ENCODE results near the gene SIPA1L3. TPM values are rescaled to one million over a fixed set of nuclear protein-coding genes. Genes with fewer than 3 reads are reported as not detected.
A peak's percentile ranks its signal among the peaks of the same experiment; 100 is the strongest.

Gene SIPA1L3
- polyA plus RNA-seq, 2 of the 4 experiments (the other 2 are of a cell fraction) = 28.9 to 50.6 TPM

- no peaks in the 10 kb centered on the region for H3K4me1 ChIP-seq
- DNase-seq (ENCODE audit: low read depth in 1 of 2, low spot score in 1 of 2) (no peak), FAIRE-seq (peak; percentile 86), ATAC-seq (no peak)
- no peak overlapping the region for H3K27ac ChIP-seq
- 92% methylated on average over 1 of the region's 1 CpG for WGBS (ENCODE audit: missing lambda C conversion rate)
- no peaks in the 10 kb centered on the region for H3K9me3 ChIP-seq
- TF ChIP-seq CHD2 (IDR thresholded peaks at IDR 0.05; ENCODE audit: low read length, partially characterized antibody) = no peak
- no peak for TF ChIP-seq MAFK (IDR thresholded peaks at IDR 0.05; ENCODE audit: partially characterized antibody)
- TF ChIP-seq EP300 (IDR thresholded peaks at IDR 0.05) = no peak
- no peak for TF ChIP-seq RNF2 (IDR thresholded peaks at IDR 0.05; ENCODE audit: borderline replicate concordance, low read depth)
- no peak for TF ChIP-seq ELK1 (IDR thresholded peaks at IDR 0.05; ENCODE audit: low read depth, low read length)
- no peak for TF ChIP-seq NR3C1 (IDR thresholded peaks at IDR 0.05)
- TF ChIP-seq RCOR1 (IDR thresholded peaks at IDR 0.05; ENCODE audit: low read depth, low read length) = no peak
- TF ChIP-seq TFCP2L1 (CRISPR knock-in tag; IDR thresholded peaks at IDR 0.05) = no peak
- H3K4me3 ChIP-seq = no peak overlapping the region
- ChIA-PET POLR2A (no interaction called here), CTCF (interaction anchor here (0.7 to 25.6 kb wide), 9 partner anchors 8 to 189 kb away, joined by 3 to 408 read pairs (median 5); partner anchors contain the start of genes SIPA1L3 and WDR87)
- no peak overlapping the region for H3K4me2 ChIP-seq
These were observed 182.4 kb downstream of the SIPA1L3 start for GRCh38 chr19:38089440-38089839.

GRCh38 chr19:38093154-38093553, 186.1 kb downstream of the SIPA1L3 start:
- ChIA-PET POLR2A (interaction anchor here (0.6 kb wide), 1 partner anchor 1994 kb away, joined by 6 read pairs; no protein-coding TSS in a partner anchor), CTCF (interaction anchor here (0.8 to 25.6 kb wide), 9 partner anchors 8 to 193 kb away, joined by 3 to 408 read pairs (median 11); partner anchors contain the start of genes SIPA1L3 and WDR87)
- no peak overlapping the region for H3K27ac ChIP-seq
- no peak for DNase-seq (ENCODE audit: low read depth in 1 of 2, low spot score in 1 of 2)
- no peaks in the 10 kb centered on the region for H3K9me3 ChIP-seq
- H3K4me2 ChIP-seq = no peak overlapping the region
- TF ChIP-seq FOSB (CRISPR knock-in tag; IDR thresholded peaks at IDR 0.05) = no peak
- TF ChIP-seq KDM5A (IDR thresholded peaks at IDR 0.05) = no peak
- no peak for TF ChIP-seq MAZ (IDR thresholded peaks at IDR 0.05; ENCODE audit: borderline replicate concordance, low read depth, low read length)
- peak; percentile 63 for TF ChIP-seq MAFK (IDR thresholded peaks at IDR 0.05; ENCODE audit: partially characterized antibody)
- no peak for FAIRE-seq
- 80% methylated on average over 8 of the region's 8 CpGs for WGBS (ENCODE audit: missing lambda C conversion rate)
- no peak for ATAC-seq
- no peak overlapping the region for H3K4me3 ChIP-seq
- H3K4me1 ChIP-seq = no peaks in the 10 kb centered on the region

GRCh38 chr19:38093587-38093986, 186.6 kb downstream of the SIPA1L3 start:
- Histone ChIP-seq H3K4me3 (no peak overlapping the region), H3K27ac (no peak overlapping the region), H3K9me3 (no peaks in the 10 kb centered on the region), H3K4me2 (no peak overlapping the region), H3K4me1 (no peaks in the 10 kb centered on the region)
- POLR2A ChIA-PET = interaction anchor here (0.6 kb wide), 1 partner anchor 1995 kb away, joined by 6 read pairs; no protein-coding TSS in a partner anchor
- peak; percentile 4 to 17; a peak in 3 of 6 replicates for ATAC-seq
- DNase-seq (ENCODE audit: low read depth in 1 of 2, low spot score in 1 of 2) = no peak
- TF ChIP-seq CBX8 (IDR thresholded peaks at IDR 0.05) (no peak), JUN (IDR thresholded peaks at IDR 0.05) (no peak), MAX (IDR thresholded peaks at IDR 0.05) (no peak), ESRRA (IDR thresholded peaks at IDR 0.05; ENCODE audit: borderline replicate concordance, low read length) (no peak), TP53 (CRISPR knock-in tag; IDR thresholded peaks at IDR 0.05) (no peak), BHLHE40 (IDR thresholded peaks at IDR 0.05; ENCODE audit: low read depth, low read length) (no peak), PBX3 (IDR thresholded peaks at IDR 0.05) (no peak), BCL3 (IDR thresholded peaks at IDR 0.05) (no peak), HOXB13 (CRISPR knock-in tag; IDR thresholded peaks at IDR 0.05; ENCODE audit: low read depth) (no peak), RCOR1 (IDR thresholded peaks at IDR 0.05; ENCODE audit: low read depth, low read length) (no peak), EHMT2 (IDR thresholded peaks at IDR 0.05; ENCODE audit: low read depth) (no peak), ZC3H11A (IDR thresholded peaks at IDR 0.05) (no peak), GATA3 (IDR thresholded peaks at IDR 0.05; ENCODE audit: borderline replicate concordance) (no peak), MYC (IDR thresholded peaks at IDR 0.05; ENCODE audit: borderline replicate concordance, low read length) (no peak), EHF (CRISPR knock-in tag; IDR thresholded peaks at IDR 0.05) (no peak), POLR2AphosphoS2 (conservative IDR thresholded peaks at IDR 0.05; ENCODE audit: low read length) (no peak), RFX5 (IDR thresholded peaks at IDR 0.05) (no peak), HMGXB4 (CRISPR knock-in tag; IDR thresholded peaks at IDR 0.05; ENCODE audit: borderline replicate concordance) (no peak), MAFK (IDR thresholded peaks at IDR 0.05; ENCODE audit: partially characterized antibody) (no peak)
- CTCF ChIA-PET = interaction anchor here (0.8 to 25.6 kb wide), 10 partner anchors 8 to 193 kb away, joined by 3 to 408 read pairs (median 11); partner anchors contain the start of genes SIPA1L3 and WDR87
- 94% methylated on average over 6 of the region's 6 CpGs for WGBS (ENCODE audit: missing lambda C conversion rate)
- FAIRE-seq = no peak
